Fibroblast of skin of scalp (primary cell): ENCODE results near the gene LOXL1.

Experiments used
- DNase-seq: peaks from one replicate; pipeline ENCODE4 v3.0.0-alpha.2; 2013

The LOXL1 gene

GRCh38 chr15:73899197-73900094 lies 26.8 kb upstream of the LOXL1 start:
- peak; percentile 24 for DNase-seq

GRCh38 chr15:73900095-73900712 lies 26.1 kb upstream of the LOXL1 start:
- peak; percentile 67 for DNase-seq

GRCh38 chr15:73901126-73901810 lies 25.0 kb upstream of the LOXL1 start:
- DNase-seq = no peak

- no peak for DNase-seq
These were observed 23.9 kb upstream of the LOXL1 start for GRCh38 chr15:73902121-73903020.

- DNase-seq = no peak
These were observed 22.0 kb upstream of the LOXL1 start for GRCh38 chr15:73904026-73904815.

GRCh38 chr15:73905225-73905827 lies 20.9 kb upstream of the LOXL1 start:
- no peak for DNase-seq

- peak; percentile 56 for DNase-seq
These were observed 19.8 kb upstream of the LOXL1 start for GRCh38 chr15:73906346-73907034.

GRCh38 chr15:73907035-73907408 lies 19.2 kb upstream of the LOXL1 start:
- DNase-seq = no peak

GRCh38 chr15:73908030-73908821 lies 18.0 kb upstream of the LOXL1 start:
- DNase-seq = peak; percentile 70

- DNase-seq = no peak
These were observed 17.5 kb upstream of the LOXL1 start for GRCh38 chr15:73908822-73909122.

- DNase-seq = no peak
These were observed 16.6 kb upstream of the LOXL1 start for GRCh38 chr15:73909651-73910050.

GRCh38 chr15:73910522-73911303 lies 15.5 kb upstream of the LOXL1 start:
- no peak for DNase-seq

- DNase-seq = no peak
These were observed 14.1 kb upstream of the LOXL1 start for GRCh38 chr15:73912030-73912596.

- no peak for DNase-seq
These were observed 12.1 kb upstream of the LOXL1 start for GRCh38 chr15:73914145-73914544.

GRCh38 chr15:73915082-73915481 lies 11.2 kb upstream of the LOXL1 start:
- DNase-seq = no peak

- DNase-seq = no peak
These were observed 7.5 kb upstream of the LOXL1 start for GRCh38 chr15:73918784-73919183.

GRCh38 chr15:73919706-73920105 lies 6.6 kb upstream of the LOXL1 start:
- no peak for DNase-seq

- DNase-seq = no peak
These were observed 4.9 kb upstream of the LOXL1 start for GRCh38 chr15:73921254-73921925.
